T-helper 1 cell treated with Interleukin-12 subunit alpha and Interleukin-12 subunit beta and Interleukin-4 antibody, amounts not matched to agents 30 ng/mL and 1 ng/mL, for 36 hours (primary cell): ENCODE results near the gene MCF2L2. TPM values are rescaled to one million over a fixed set of nuclear protein-coding genes. Genes with fewer than 3 reads are reported as not detected.

ENCODE experiments used
- intact Hi-C: fragments of 100-400 bp; cut with micrococcal nuclease; formaldehyde crosslinking; loops from one replicate; pipeline ENCODE4 v1.15.1; 2024
- total RNA-seq: library from RNA; stranded (reverse); gene quantifications from 2 replicates; pipeline ENCODE4 v1.2.3, GENCODE V29; 2022

The MCF2L2 gene
- total RNA-seq, 1 donor from 2014 or later, result 3.8 TPM

DNA sequence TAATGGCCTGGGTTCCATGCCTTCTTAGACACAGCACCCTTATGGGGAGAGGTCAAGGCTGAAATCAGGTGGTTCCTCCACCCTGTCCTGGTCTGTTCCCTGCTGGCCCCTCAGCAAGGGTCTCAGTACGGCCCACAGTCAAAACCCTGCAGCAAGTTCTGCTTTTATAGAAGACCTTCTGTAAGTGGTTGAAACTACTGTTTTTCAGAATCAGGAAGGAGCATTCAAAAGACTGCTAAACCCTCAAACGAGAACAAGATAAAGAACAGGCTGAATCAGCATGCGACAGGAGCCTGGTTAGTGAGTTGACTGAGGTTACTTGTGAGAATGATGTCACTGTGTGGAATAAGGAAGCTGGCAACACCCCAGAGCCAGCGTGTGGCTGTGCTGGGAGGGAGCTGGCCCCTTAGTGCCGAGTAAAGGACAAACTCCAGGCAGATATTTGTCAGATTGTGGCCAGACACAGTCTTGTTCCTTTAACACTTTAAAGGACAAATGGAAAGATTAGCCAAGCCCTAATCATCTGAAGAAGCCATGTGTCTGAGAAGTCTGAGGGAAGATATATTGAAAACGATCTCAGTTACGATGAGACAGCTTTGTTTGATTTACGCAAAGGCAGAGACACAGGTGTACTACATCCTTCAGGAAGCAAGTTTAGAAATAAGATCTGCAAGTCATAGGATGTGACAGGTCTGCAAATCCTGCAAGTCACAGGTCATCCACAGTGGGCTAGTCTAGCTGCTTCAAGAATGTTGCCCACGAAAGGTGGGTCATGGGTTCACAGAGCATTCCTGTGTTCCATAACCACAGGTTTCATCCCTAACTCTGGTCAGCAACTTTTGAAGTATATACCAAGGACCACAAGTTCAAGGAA, 121.4 kb downstream of the MCF2L2 start:
- intact Hi-C loops, result loop anchor here (1.0 to 5.0 kb wide), 2 partner anchors 21 to 55 kb away; partner anchors contain the start of gene B3GNT5

DNA sequence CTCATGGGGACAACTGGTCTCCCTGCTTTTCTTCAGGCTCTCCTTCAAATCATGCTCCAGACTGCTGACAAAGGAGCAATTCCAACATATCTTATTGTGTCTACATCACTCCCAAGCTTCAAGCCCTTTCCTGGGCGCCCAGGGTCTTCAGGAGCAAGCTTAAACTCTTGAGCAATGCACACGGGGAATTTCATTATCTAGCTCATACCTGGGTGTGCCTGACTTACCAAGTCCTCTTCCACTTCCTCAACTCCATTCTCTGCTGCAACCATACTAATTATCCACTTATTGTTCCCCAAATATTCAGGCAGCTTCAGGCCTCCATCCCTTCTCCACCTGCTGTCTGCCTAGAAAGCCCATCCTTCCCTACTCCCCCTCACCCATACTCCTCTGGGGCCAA, 124.7 kb downstream of the MCF2L2 start:
- intact Hi-C loops, result no loop called here

GRCh38 chr3:183301937-183302580, 126.4 kb downstream of the MCF2L2 start:
- intact Hi-C loops, result loop anchor here (1.0 kb wide), 1 partner anchor 16 kb away; no protein-coding TSS in a partner anchor

- intact Hi-C loops, result no loop called here
Observed at GRCh38 chr3:183300996-183301562, 127.3 kb downstream of the MCF2L2 start.

DNA sequence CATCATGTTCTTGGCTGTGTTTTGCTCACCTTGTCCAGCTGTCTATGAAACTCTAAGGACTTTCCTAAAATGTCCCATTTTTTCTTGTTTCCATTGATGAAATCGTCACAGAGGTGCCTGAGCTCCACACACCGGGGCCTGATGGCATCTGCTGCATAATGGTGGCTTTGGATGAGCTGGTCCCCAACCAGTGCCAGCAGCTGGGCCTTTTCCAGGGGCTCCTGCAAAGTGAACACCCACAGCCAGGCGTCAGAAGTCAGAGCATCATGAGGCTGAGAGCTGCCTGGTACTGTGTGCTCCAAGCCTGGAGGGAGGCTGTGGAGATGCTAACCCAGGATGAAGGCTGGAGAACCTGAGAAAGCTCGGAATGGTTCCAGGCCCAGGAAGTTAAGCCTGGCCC, 128.4 kb downstream of the MCF2L2 start:
- intact Hi-C loops, result no loop called here

- intact Hi-C loops, result no loop called here
Observed at GRCh38 chr3:183298701-183299153, 129.7 kb downstream of the MCF2L2 start.

- intact Hi-C loops, result no loop called here
Observed at GRCh38 chr3:183296944-183297343, 131.5 kb downstream of the MCF2L2 start.

- intact Hi-C loops, result no loop called here
Observed at GRCh38 chr3:183295211-183295610, 133.2 kb downstream of the MCF2L2 start.

- intact Hi-C loops, result no loop called here
Observed at GRCh38 chr3:183293966-183294365, 134.5 kb downstream of the MCF2L2 start.

DNA sequence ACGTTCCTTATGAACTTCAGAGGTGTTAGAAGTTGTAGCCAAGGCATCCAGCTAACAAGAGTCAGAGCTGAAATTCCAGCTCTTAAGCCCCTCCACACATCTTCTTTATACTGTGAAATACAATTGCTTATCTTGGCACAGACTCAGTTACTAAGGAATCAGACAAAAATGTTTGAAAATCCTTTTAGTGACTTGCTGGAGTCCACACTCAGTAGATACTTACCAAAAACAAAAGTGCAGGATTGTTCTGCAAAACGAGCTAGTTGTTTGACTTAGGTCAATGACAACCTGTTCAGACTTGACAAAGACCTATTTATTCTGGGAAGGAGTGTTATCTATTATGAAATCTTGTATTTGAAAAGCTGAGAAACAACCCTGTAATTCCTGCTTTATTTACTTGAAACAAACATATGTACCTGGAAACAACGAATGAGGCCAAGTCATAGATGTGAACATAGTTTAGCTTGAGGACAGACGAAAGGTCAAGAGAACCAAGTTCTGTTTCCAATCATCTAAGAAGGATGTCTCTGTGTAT, 136.9 kb downstream of the MCF2L2 start:
- intact Hi-C loops, result no loop called here

DNA sequence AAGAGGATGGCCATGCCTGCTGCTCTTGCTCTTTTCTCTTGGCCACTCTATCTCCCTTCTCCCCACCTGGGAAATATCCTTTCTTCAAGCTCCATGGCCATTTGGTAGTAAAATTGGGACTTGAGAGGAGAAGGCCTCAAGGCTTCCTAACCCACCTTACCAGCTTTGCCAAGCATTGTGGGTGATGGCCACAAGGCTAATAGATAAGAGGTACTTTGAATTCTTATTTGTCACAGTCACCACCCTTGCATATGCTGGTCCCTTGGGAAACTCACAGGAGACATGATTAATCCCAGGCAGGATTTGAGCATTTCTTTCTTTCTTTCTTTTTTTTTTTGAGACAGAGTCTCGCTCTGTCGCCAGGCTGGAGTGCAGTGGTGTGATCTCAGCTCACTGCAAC, 138.2 kb downstream of the MCF2L2 start:
- intact Hi-C loops, result no loop called here

- intact Hi-C loops, result loop anchor here (5.0 to 10.0 kb wide), 3 partner anchors 321 to 1997 kb away; partner anchors contain the start of gene PSMD2
Observed at GRCh38 chr3:183288117-183288516, 140.3 kb downstream of the MCF2L2 start.

- intact Hi-C loops, result loop anchor here (2.0 to 10.0 kb wide), 6 partner anchors 95 to 1997 kb away; partner anchors contain the start of genes MCF2L2, PSMD2 and VPS8
Observed at GRCh38 chr3:183287301-183287971, 141.0 kb downstream of the MCF2L2 start.

DNA sequence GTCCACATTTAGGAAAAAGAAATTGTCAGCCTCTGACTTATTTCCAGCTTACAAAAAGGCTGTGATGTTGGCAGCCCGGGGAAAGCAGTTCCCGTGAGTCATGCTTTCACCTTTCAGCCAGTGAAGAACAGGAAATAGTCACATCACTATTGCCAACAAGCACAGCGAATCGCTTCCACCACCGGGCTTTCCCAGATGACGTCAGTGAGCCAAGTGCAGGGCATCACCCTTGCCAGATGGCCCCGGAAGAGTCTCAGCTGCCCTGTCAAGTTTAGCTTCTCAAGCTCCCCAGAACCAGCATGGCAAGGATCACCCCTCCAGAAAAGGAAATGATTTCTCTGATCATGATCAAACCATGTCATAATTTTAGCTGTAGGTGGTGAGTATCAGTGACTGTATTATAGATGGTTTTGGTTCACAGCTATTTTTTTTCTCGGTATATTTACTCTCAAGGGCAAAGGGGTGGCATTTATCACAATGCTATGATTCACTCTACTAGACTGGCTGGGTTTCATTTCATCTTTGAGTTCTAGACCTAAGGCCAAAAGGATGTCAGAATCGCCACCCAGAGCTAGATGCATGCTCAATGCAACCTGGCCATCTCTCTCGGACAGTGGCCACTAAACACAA, 142.5 kb downstream of the MCF2L2 start:
- intact Hi-C loops, result loop anchor here (1.0 to 10.0 kb wide), 19 partner anchors 16 to 1999 kb away; partner anchors contain the start of genes B3GNT5, KLHL6, LAMP3 and MCCC1

- intact Hi-C loops, result loop anchor here (1.0 to 10.0 kb wide), 12 partner anchors 19 to 1999 kb away; partner anchors contain the start of genes B3GNT5, KLHL6, LAMP3 and PSMD2
Observed at GRCh38 chr3:183285318-183285717, 143.1 kb downstream of the MCF2L2 start.

- intact Hi-C loops, result loop anchor here (2.0 to 10.0 kb wide), 4 partner anchors 18 to 2000 kb away; partner anchors contain the start of gene KLHL6
Observed at GRCh38 chr3:183284570-183284969, 143.8 kb downstream of the MCF2L2 start.

- intact Hi-C loops, result loop anchor here (2.0 to 10.0 kb wide), 4 partner anchors 17 to 2001 kb away; partner anchors contain the start of gene KLHL6
Observed at GRCh38 chr3:183283886-183284285, 144.5 kb downstream of the MCF2L2 start.

DNA sequence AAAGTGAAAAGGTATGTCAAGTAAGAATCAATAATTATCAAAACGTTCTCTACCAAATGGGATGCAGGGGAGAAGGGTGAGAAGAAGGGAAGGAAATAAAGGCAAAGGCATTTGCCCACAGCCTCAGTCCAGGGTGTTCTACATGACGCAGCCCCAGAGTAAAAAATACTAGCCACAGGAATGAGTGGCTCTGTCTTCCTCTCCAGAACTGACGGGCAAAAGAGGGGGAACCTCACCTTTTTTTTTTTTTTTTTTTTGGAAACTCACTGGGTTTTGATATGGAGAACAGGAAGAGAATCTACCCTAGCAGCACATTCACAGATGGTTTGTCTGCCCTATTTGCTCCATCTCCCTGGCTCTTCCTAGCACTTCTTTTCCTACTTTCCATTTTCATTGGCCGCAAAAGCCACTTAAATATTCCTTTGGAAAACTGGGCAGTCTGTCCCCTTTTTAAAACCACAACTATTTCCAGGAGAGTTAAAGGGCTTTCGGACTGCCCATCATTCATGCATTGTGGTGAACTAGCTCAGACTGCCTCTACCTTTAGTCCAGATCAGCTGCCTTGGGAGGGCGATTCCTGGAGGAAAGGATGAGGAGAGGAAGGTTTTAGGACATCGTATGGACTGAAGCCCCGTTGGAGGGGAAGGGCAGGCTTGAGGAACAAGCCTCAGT, 147.2 kb downstream of the MCF2L2 start:
- intact Hi-C loops, result loop anchor here (10.0 kb wide), 1 partner anchor 2004 kb away; no protein-coding TSS in a partner anchor

- intact Hi-C loops, result no loop called here
Observed at GRCh38 chr3:183279371-183279770, 149.0 kb downstream of the MCF2L2 start.
